ENCODE results near the gene NCKAP1.
A peak's percentile ranks its signal among the peaks of the same experiment; 100 is the strongest.

The NCKAP1 gene

GRCh38 chr2:182866461-182867406 is 171.5 kb downstream of the NCKAP1 start, which contains the start of gene FRZB:
Gene FRZB, minus strand, starts transcription at chr2:182866637. Its CDS starts 85 bp downstream, at chr2:182866552.
- peak within 1 kb of the TSS; percentile 84 for H3K4me3 ChIP-seq (ENCODE audit: low read length)
- H3K36me3 ChIP-seq (ENCODE audit: control insufficient read depth, insufficient read depth, low read length, severe bottlenecking): no peaks in the 10 kb centered on the region
- no peaks in the 10 kb centered on the region for H3K27me3 ChIP-seq (replicated peaks; ENCODE audit: control insufficient read depth, insufficient read depth, low read length)
- DNase-seq (ENCODE audit: low read depth): peak; percentile 93
- peak within 1 kb of the TSS; percentile 78 for H3K9ac ChIP-seq (ENCODE audit: low read length)
- peaks cover 5% of the 10 kb centered on the region for H3K4me1 ChIP-seq (ENCODE audit: control insufficient read depth, insufficient read depth, low read length)
- H3K9me3 ChIP-seq (ENCODE audit: control insufficient read depth, low read length): no peaks in the 10 kb centered on the region

- H3K36me3 ChIP-seq (ENCODE audit: control insufficient read depth, insufficient read depth, low read length, severe bottlenecking): no peaks in the 10 kb centered on the region
- H3K27me3 ChIP-seq (replicated peaks; ENCODE audit: control insufficient read depth, insufficient read depth, low read length): no peaks in the 10 kb centered on the region
- peak overlapping the region; percentile 78 for H3K9ac ChIP-seq (ENCODE audit: low read length)
- peak overlapping the region; percentile 84 for H3K4me3 ChIP-seq (ENCODE audit: low read length)
- peaks cover 7% of the 10 kb centered on the region for H3K4me1 ChIP-seq (ENCODE audit: control insufficient read depth, insufficient read depth, low read length)
- H3K9me3 ChIP-seq (ENCODE audit: control insufficient read depth, low read length): no peaks in the 10 kb centered on the region
- DNase-seq (ENCODE audit: low read depth): peak; percentile 22
Measured at GRCh38 chr2:182866095-182866460, 172.2 kb downstream of the NCKAP1 start.

GRCh38 chr2:182864949-182865570 is 173.2 kb downstream of the NCKAP1 start:
- H3K9me3 ChIP-seq (ENCODE audit: control insufficient read depth, low read length): no peaks in the 10 kb centered on the region
- peaks cover 7% of the 10 kb centered on the region for H3K4me1 ChIP-seq (ENCODE audit: control insufficient read depth, insufficient read depth, low read length)
- no peaks in the 10 kb centered on the region for H3K27me3 ChIP-seq (replicated peaks; ENCODE audit: control insufficient read depth, insufficient read depth, low read length)
- no peak for DNase-seq (ENCODE audit: low read depth)
- H3K4me3 ChIP-seq (ENCODE audit: low read length): no peak overlapping the region
- H3K36me3 ChIP-seq (ENCODE audit: control insufficient read depth, insufficient read depth, low read length, severe bottlenecking): no peaks in the 10 kb centered on the region
- H3K9ac ChIP-seq (ENCODE audit: low read length): no peak overlapping the region

- no peaks in the 10 kb centered on the region for H3K9me3 ChIP-seq (ENCODE audit: control insufficient read depth, low read length)
- no peaks in the 10 kb centered on the region for H3K27me3 ChIP-seq (replicated peaks; ENCODE audit: control insufficient read depth, insufficient read depth, low read length)
- no peak overlapping the region for H3K4me3 ChIP-seq (ENCODE audit: low read length)
- DNase-seq (ENCODE audit: low read depth): no peak
- no peaks in the 10 kb centered on the region for H3K36me3 ChIP-seq (ENCODE audit: control insufficient read depth, insufficient read depth, low read length, severe bottlenecking)
- peaks cover 7% of the 10 kb centered on the region for H3K4me1 ChIP-seq (ENCODE audit: control insufficient read depth, insufficient read depth, low read length)
- no peak overlapping the region for H3K9ac ChIP-seq (ENCODE audit: low read length)
Measured at GRCh38 chr2:182863642-182864041, 174.6 kb downstream of the NCKAP1 start.

- Histone ChIP-seq H3K4me3 (ENCODE audit: low read length) (no peak overlapping the region), H3K27me3 (replicated peaks; ENCODE audit: control insufficient read depth, insufficient read depth, low read length) (no peaks in the 10 kb centered on the region), H3K4me1 (ENCODE audit: control insufficient read depth, insufficient read depth, low read length) (peaks cover 7% of the 10 kb centered on the region), H3K9me3 (ENCODE audit: control insufficient read depth, low read length) (no peaks in the 10 kb centered on the region), H3K9ac (ENCODE audit: low read length) (no peak overlapping the region), H3K36me3 (ENCODE audit: control insufficient read depth, insufficient read depth, low read length, severe bottlenecking) (no peaks in the 10 kb centered on the region)
- no peak for DNase-seq (ENCODE audit: low read depth)
Measured at GRCh38 chr2:182862091-182862490, 176.2 kb downstream of the NCKAP1 start.

- H3K4me3 ChIP-seq (ENCODE audit: low read length): no peak overlapping the region
- no peak overlapping the region for H3K9ac ChIP-seq (ENCODE audit: low read length)
- no peak for DNase-seq (ENCODE audit: low read depth)
Measured at GRCh38 chr2:182860858-182861257, 177.4 kb downstream of the NCKAP1 start.

More at GRCh38 chr2:182860858-182861257, 177.4 kb downstream of the NCKAP1 start:
- H3K36me3 ChIP-seq (ENCODE audit: control insufficient read depth, insufficient read depth, low read length, severe bottlenecking): no peaks in the 10 kb centered on the region
- peaks cover 7% of the 10 kb centered on the region for H3K4me1 ChIP-seq (ENCODE audit: control insufficient read depth, insufficient read depth, low read length)
- H3K9me3 ChIP-seq (ENCODE audit: control insufficient read depth, low read length): no peaks in the 10 kb centered on the region
- no peaks in the 10 kb centered on the region for H3K27me3 ChIP-seq (replicated peaks; ENCODE audit: control insufficient read depth, insufficient read depth, low read length)

Measured in adipocyte (in vitro differentiated cells).